Measurements from ENCODE around the gene SPATC1L. TPM values are rescaled to one million over a fixed set of nuclear protein-coding genes. Genes with fewer than 3 reads are reported as not detected.
A peak's percentile ranks its signal among the peaks of the same experiment; 100 is the strongest.

Gene SPATC1L
- total and polyA plus RNA-seq, 8 donors = 5.0 to 17.7 (median 12.8) TPM

DNA sequence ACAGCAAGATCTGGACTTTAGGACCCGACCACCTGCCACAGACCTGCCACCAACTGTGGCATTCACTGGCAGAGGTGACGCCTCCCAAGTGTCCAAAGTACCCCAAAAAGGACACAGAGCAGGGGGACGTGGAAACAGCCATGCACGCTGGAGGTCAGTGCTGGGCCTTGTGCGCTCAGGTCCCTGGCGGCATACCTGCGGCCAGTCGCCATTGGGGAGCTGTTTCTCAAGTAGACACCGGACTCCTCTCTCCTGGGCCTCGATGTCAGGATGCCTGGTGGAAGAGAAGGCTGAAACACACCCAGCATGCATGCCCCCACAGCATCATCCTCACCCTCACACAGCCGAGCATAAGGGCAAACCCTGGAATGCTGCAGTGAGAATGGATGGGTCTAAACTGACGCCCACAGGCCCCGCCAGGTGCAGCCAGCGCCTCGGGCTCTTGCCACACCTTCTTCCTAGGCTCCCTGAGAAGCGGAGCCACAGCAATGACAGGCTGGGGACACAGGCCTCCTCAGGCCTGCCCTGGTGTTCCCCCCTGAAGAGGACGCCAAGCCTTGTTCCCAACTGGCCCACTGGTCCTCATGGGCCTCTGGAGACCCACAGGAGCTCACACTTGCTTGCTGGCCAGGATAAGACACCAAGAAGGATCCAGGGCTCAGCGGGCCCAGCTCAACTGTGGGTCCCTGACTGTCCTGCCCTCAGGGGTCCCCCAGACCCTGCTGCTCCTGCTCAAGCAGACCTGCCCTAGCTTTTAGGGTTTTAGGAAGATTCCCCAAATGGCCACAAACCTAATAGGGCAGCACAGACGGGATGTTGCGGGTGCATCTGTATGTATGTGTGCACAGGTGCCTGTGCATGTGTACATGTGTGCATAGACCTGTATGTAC is 7.7 kb upstream of the SPATC1L start:
- intact Hi-C loops (cut with DNase I) = no loop called here
- H3K4me3 ChIP-seq = no peak overlapping the region
- ATAC-seq (no peak), DNase-seq (no peak)
- H3K9me3 ChIP-seq = no peaks in the 10 kb centered on the region
- H3K4me1 ChIP-seq = peaks cover 0 to 19% of the 10 kb centered on the region in 2 donors
- no peak overlapping the region for H3K27ac ChIP-seq
- TF ChIP-seq, protein P1, sequence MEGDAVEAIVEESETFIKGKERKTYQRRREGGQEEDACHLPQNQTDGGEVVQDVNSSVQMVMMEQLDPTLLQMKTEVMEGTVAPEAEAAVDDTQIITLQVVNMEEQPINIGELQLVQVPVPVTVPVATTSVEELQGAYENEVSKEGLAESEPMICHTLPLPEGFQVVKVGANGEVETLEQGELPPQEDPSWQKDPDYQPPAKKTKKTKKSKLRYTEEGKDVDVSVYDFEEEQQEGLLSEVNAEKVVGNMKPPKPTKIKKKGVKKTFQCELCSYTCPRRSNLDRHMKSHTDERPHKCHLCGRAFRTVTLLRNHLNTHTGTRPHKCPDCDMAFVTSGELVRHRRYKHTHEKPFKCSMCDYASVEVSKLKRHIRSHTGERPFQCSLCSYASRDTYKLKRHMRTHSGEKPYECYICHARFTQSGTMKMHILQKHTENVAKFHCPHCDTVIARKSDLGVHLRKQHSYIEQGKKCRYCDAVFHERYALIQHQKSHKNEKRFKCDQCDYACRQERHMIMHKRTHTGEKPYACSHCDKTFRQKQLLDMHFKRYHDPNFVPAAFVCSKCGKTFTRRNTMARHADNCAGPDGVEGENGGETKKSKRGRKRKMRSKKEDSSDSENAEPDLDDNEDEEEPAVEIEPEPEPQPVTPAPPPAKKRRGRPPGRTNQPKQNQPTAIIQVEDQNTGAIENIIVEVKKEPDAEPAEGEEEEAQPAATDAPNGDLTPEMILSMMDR (IDR thresholded peaks at IDR 0.05) = no peak
- no peaks in the 10 kb centered on the region for H3K27me3 ChIP-seq
- peaks cover 0 to 79% of the 10 kb centered on the region in 2 donors for H3K36me3 ChIP-seq

DNA sequence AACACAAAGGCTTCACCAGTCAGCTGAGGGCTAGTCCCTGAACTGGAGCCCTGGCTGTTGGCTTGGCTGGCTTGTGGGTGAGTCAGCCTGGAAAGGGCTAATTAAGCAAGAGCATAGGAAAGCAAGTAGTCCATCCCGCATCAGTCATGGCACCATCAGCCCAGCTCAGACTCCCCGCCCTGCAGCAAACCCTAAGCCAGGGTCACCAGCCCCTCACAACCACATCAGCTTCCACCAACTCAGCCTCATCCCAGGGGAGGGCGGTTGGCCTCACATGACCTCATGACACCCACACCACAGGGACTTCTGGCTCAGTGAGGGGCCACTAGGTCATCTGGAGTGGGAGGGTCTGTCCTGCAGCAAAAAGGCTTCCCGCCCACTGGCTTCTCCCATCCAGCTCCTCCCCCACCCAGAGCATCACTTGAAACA is 7.0 kb upstream of the SPATC1L start:
- peak; percentile 58 for ATAC-seq
- Histone ChIP-seq H3K27me3 (no peaks in the 10 kb centered on the region), H3K4me1 (peaks cover 0 to 19% of the 10 kb centered on the region in 2 donors), H3K27ac (peak overlapping the region in 1 of 2 donors; percentile 80), H3K36me3 (peaks cover 0 to 73% of the 10 kb centered on the region in 2 donors), H3K4me3 (no peak overlapping the region), H3K9me3 (no peaks in the 10 kb centered on the region)
- intact Hi-C loops (cut with DNase I) = no loop called here
- no peak for DNase-seq
- TF ChIP-seq, protein P1 (IDR thresholded peaks at IDR 0.05) = no peak

DNA sequence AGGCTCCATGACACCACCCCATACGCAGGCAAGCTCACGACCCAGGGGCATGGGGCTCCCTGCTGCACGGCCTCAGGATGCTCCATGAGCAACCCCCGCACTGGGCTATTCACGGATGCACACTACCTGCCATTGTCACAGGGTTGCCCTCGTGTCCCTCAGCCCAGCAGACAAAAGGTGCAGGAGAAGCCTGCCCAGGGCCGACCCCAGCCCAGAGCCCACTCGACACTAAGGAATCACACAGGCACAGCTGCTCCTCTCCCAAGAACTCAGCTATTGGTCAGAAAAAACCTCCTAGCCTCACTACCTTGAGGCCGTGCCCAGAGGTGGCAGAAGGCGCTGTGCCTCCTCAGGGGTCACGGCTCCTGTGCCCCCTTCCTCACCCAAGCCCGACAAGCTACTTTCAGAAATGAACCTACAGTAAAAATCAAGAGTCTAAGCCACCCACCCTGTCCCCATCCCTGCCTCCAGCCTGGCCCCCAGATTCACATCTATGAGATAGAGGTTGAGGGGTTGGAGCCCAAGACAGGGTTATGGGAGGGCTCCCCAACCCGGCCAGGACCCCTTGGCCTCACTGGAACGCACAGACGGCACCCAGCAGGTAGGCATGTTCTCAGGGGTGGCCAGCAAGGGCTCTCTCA is 6.4 kb upstream of the SPATC1L start:
- ATAC-seq = no peak
- H3K9me3 ChIP-seq = no peaks in the 10 kb centered on the region
- peak in 1 of 4 donors; percentile 64 for DNase-seq
- TF ChIP-seq, protein P1 (IDR thresholded peaks at IDR 0.05) = no peak
- no peak overlapping the region for H3K4me3 ChIP-seq
- H3K36me3 ChIP-seq = peaks cover 0 to 66% of the 10 kb centered on the region in 2 donors
- peaks cover 0 to 21% of the 10 kb centered on the region in 2 donors for H3K4me1 ChIP-seq
- peak overlapping the region in 1 of 2 donors; percentile 80 for H3K27ac ChIP-seq
- H3K27me3 ChIP-seq = no peaks in the 10 kb centered on the region
- intact Hi-C loops (cut with DNase I) = no loop called here

DNA sequence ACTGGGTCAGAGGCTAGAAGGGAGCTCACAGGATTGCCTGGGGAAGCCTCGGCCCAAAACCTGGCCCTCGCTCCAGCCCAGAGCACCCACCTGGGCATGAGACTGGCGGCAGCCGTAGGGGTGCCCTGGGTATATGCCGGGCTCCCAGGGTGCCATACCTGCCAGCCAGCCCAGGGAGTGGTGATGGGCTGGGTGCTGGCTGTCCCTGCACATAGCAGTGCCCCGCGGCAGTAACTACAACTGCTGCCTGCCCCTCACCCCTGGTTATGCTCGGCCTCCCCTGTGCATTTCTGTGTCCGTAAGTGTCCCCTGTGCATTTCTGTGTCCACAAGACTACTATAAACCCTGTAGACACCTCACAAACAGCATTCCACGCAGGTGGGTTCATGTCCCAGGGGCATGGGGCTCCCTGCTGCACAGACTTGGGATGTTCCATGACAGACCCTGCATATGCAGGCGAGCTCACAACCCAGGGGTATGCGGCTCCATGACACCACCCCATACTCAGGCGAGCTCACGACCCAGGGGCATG is 5.8 kb upstream of the SPATC1L start:
- intact Hi-C loops (cut with DNase I) = no loop called here
- Histone ChIP-seq H3K27me3 (no peaks in the 10 kb centered on the region), H3K27ac (peak overlapping the region in 1 of 2 donors; percentile 80), H3K4me1 (peaks cover 0 to 27% of the 10 kb centered on the region in 2 donors), H3K36me3 (peaks cover 0 to 60% of the 10 kb centered on the region in 2 donors), H3K9me3 (no peaks in the 10 kb centered on the region), H3K4me3 (no peak overlapping the region)
- DNase-seq = peak in 1 of 4 donors; percentile 53
- no peak for ATAC-seq
- TF ChIP-seq, protein P1 (IDR thresholded peaks at IDR 0.05) = no peak
